Measurements from ENCODE around the gene CHFR.
A peak's percentile ranks its signal among the peaks of the same experiment; 100 is the strongest.
"Not testable (repeated sequence)": the region's sequence is repeated elsewhere in the genome, so short reads cannot be mapped to it uniquely, and the experiment has no call there.

CHFR gene, protein sequence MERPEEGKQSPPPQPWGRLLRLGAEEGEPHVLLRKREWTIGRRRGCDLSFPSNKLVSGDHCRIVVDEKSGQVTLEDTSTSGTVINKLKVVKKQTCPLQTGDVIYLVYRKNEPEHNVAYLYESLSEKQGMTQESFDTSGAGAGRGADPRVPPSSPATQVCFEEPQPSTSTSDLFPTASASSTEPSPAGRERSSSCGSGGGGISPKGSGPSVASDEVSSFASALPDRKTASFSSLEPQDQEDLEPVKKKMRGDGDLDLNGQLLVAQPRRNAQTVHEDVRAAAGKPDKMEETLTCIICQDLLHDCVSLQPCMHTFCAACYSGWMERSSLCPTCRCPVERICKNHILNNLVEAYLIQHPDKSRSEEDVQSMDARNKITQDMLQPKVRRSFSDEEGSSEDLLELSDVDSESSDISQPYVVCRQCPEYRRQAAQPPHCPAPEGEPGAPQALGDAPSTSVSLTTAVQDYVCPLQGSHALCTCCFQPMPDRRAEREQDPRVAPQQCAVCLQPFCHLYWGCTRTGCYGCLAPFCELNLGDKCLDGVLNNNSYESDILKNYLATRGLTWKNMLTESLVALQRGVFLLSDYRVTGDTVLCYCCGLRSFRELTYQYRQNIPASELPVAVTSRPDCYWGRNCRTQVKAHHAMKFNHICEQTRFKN

DNA sequence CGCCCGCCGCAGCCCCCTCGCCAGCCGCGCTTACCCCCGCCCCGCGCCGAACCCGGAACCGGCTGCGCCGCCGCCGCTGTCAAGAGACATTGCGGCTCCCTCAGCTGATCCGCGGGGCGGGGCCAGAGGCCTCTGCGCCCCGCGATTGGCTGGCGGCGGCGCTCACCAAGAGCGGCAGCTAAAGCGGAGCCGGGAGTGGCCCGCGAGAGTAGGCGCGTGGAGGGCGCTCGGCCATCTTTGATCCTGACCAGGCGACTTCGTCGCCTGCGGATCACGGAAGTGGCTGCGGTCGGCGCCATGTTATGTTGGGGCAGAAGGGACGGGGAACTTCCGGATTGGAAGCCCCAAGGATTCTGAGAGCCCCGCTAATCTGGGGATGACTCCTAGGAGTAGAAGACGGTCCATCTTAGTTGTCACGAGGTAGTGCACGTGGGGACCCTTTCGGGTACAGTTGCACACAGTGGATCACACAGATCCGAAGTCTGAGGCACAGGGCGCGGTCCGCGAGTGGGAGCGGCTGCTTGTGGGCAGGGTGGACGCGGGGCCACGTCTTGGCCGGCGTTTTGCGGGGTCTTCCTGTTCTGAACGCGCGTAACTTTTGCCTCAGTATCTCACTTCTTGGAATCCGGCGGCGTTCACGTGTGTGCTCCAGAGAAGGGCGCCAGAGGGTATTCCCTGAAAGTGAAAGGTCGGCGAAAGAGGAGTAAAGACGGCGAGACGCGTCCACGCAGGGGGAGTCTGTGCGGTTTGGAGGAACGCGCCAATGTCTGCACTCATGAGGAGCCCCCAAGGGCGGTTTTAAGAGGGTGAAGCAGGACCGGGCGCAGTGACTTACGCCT is at the start of gene CHFR:
Gene CHFR, minus strand, starts transcription at position 93 of the 839 bp plus-strand sequence. CDS start 277 bp downstream, outside the sequence.
- no peak for TF ChIP-seq CTCF (IDR thresholded peaks at IDR 0.05; ENCODE audit: borderline replicate concordance, insufficient read depth, low read depth, low read length)
- peak within 1 kb of the TSS; percentile 82 for H3K4me3 ChIP-seq (ENCODE audit: low read depth, low read length)

GRCh38 chr12:132936921-132937320 is 49.5 kb upstream of the CHFR start:
- H3K4me3 ChIP-seq (ENCODE audit: low read depth, low read length) = not testable (repeated sequence)

DNA sequence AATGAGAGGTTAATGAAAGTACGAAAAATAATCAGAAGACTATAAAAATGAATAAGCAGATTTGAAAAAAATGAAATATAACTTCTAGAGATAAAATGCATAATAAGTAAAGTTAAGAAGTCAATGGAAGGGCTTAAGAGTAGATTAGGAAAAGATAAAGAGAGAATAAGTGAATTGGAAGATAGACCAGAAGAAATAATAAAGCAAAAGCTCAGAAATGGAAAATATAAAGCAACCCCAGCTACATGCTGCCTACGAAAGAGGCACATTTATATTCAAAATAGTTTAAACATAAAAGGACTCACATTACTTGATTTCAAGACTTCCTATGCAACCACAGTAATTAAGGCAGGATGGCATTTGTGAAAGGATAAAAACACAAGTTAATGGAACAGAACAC is 48.8 kb upstream of the CHFR start:
- TF ChIP-seq CTCF (IDR thresholded peaks at IDR 0.05; ENCODE audit: borderline replicate concordance, insufficient read depth, low read depth, low read length) = no peak
- H3K4me3 ChIP-seq (ENCODE audit: low read depth, low read length) = no peak overlapping the region

DNA sequence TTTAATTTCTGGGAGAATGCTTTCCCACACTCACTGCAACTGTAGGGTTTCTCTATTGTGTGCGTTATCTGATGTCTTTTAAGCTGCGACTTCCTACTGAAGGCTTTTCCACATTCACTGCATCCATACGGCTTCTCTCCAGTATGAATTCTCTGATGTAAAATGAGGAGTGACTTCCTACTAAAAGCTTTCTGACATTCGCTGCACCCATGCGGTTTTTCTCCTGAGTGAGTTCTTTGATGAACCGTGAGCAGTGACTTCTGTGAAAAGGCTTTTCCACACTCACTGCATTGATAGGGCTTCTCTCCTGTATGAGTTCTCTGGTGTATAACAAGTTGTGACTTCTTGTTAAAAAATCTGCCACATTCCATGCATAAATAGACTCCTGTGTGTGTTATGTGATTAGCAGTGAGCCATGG is 39.0 kb upstream of the CHFR start:
- no peak for TF ChIP-seq CTCF (IDR thresholded peaks at IDR 0.05; ENCODE audit: borderline replicate concordance, insufficient read depth, low read depth, low read length)
- H3K4me3 ChIP-seq (ENCODE audit: low read depth, low read length) = no peak overlapping the region

DNA sequence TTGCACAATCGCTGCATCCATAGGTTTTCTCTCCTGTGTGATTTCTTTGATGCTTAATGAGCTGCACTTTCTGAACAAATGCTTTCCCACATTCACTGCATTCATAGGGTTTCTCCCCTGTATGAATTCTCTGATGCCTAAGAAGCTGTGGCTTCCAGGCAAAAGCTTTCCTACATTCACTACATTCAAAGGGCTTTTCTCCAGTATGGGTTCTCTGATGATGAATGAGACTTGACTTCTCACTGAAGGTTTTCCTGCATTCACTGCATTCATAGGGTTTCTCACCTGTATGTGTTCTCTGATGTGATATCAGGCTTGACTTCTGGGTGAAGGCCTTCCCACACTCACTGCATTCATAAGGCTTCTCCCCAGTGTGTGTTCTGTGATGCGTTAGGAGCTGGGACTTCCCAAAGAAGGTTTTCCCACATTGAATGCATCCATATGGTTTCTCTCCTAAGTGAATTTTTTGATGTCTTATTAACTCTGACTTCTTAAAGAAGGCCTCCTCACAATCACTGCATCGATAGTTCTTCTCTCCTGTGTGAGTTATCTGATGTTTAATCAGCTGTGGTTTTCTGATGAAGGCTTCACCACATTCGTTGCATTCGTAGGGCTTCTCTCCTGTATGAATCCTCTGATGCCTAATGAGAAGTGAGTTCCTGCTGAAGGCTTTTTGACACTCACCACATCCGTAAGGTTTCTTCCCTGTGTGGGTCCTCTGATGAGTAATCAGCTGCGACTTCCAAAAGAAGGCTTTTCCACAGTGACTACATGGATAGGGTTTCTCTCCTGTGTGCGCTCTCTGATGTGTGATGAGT is 38.4 kb upstream of the CHFR start:
- no peak for TF ChIP-seq CTCF (IDR thresholded peaks at IDR 0.05; ENCODE audit: borderline replicate concordance, insufficient read depth, low read depth, low read length)

DNA sequence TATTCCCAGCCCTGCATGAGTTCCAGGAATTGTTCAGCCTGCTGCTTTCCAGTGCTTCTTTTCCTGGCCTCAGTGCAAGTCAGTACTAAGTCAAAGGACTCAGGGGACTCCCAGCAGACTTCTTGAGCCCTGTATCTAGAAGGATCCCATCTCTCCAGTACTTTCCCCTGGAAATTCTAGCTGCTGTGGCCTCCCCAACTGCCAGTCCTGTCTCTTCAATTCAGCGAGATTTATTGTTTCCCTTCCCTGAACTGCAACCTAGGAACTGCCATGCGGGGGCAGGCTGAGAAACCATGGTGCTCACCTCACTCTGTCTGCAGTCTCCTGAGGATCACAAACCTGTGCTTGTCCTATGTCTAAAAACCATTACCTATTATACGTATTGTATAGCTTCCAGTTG is 37.0 kb upstream of the CHFR start:
- no peak overlapping the region for H3K4me3 ChIP-seq (ENCODE audit: low read depth, low read length)
- no peak for TF ChIP-seq CTCF (IDR thresholded peaks at IDR 0.05; ENCODE audit: borderline replicate concordance, insufficient read depth, low read depth, low read length)

More for the DNA sequence above, 38.4 kb upstream of the CHFR start:
- no peak overlapping the region for H3K4me3 ChIP-seq (ENCODE audit: low read depth, low read length)

Measured in GM12875 (cell line).